Effector CD4-positive, alpha-beta T cell (primary cell): ENCODE measurements around the gene GSE1.

Experiments
- DNase-seq: peaks from one replicate; pipeline ENCODE4 v3.0.0-alpha.2; 2020

Gene GSE1

DNA sequence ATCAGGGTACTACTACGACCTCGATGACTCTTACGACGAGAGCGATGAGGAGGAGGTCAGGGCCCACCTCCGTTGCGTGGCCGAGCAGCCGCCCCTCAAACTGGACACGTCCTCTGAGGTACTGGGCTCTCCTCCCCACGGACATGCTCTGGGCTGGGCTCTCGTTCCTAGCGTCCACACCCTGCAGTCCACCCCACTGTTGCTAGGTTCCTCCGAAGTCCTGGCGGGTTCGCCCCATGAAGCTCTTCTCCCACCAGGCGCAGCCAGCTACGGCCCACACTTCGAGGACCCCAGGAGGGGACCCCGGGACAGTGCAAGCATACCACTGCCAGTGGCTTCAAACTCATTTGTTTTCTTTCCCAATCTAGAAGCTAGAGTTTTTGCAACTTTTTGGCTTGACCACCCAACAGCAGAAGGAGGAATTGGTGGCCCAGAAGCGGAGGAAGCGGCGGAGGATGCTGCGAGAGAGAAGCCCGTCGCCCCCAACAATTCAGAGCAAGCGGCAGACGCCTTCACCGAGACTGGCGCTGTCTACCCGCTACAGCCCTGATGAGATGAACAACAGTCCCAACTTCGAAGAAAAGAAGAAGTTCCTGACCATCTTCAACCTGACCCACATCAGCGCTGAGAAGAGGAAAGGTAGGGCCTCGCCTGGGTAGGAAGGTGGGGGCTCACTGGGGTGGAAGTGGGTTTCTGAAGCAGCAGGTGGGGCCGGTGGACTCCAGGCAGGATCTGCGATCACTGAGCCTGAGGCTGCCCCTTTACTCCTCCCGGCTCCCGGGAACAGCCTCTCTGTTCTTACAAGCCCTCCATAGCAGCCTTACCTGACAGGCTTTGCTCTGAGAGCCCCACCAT, 50.1 kb downstream of the GSE1 start:
- no peak for DNase-seq

DNA sequence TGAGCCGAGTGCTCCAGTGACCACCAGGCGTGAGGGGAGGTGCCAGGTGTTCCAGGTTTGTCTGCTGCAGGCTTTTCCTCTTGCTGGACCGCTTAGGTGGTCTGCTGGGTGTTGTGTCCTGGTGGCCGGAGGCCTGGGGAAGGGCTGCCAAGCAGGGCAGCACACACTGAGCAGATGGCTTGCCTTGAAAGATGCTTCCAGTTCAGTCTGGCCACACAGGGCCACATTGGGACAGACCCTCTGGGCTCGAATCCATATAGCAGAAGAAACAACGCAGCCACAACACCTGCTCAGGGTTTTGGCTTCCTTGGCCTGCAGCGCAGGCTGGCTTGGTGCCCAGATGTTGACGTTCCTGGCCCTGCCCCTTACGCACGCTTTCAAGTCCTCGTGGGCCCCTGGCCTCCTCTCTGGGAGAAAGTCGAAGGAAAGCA, 50.8 kb downstream of the GSE1 start:
- no peak for DNase-seq

DNA sequence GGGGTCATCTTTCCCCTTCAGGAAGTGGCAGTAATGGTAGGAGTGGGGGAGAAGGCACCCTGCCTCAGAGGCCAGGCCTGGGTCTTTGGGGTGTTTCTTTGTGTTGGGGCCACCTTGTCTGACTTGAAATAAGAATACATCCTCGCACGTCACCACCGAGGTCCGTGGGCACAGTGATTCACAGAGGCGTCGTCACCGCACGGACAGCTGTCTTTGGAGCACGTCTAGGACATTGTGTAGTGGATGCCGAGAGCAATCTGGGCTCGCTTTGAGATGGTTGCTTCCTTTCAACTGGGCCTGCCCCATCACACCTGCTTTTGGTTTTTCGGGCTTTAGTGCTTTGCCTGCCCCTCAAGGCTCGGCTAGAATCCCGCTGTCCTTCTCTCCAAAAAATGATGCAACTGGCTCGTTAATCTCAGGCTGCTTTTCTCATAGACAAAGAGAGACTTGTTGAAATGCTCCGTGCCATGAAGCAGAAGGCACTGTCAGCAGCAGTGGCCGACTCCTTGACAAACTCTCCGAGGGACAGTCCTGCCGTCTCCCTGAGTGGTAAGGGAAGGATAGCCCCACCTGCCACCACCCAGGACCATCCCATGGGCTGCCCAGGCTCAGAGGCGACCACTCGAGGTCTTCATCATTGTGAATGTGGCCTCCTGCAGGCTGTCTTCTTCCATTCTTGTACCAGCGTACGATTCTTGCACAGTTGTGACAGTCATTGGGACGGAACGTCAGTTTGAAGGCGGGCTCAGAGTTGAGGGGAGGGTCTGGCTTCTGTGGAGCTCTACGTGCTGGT, 51.7 kb downstream of the GSE1 start:
- no peak for DNase-seq

DNA sequence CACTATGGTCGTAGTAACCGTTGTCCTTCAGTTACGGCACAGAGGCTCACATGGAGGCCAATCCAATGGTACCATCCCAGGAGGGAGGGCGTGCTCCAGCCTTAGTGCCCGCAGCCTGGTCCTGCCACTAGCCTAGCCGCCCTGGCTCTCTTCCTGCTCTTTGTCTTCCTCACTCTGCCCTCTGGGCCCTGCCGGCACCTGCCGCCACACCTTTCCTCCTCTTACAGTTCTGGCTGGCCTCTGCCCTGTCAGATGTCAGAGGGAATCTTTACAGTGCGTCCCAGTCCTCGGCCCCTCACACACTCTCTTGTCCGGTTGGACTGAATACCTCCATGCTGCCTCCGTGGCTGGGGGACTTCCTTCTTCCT, 52.2 kb downstream of the GSE1 start:
- no peak for DNase-seq

DNA sequence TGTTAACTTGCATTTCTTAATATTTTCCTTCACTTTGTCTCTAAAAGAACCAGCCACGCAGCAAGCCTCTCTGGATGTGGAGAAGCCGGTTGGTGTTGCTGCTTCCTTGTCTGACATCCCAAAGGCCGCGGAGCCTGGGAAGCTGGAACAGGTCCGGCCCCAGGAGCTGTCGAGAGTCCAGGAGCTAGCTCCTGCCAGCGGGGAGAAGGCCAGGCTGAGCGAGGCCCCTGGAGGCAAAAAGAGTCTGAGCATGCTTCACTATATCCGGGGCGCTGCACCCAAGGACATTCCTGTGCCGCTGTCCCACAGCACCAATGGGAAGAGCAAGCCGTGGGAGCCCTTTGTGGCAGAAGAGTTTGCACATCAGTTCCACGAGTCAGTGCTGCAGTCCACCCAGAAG, 52.8 kb downstream of the GSE1 start:
- DNase-seq = no peak

DNA sequence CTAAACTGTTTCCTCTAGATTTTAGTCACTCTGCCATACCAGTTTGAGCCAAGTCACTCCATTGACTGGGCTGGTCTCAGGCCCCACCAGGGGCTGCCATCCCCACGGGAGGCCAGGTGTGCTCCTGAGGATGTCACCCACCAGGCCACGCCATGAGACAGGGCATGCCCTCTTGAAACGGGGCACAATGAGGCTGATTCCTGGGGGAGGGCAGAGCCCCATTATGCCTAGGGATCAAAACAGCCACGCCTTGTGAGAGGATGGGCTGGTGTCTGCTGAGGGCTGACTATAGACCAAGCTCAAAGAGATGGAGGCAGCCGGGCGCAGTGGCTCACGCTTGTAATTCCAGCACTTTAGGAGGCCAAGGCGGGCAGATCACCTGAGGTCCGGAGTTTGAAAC, 54.1 kb downstream of the GSE1 start:
- DNase-seq = no peak

DNA sequence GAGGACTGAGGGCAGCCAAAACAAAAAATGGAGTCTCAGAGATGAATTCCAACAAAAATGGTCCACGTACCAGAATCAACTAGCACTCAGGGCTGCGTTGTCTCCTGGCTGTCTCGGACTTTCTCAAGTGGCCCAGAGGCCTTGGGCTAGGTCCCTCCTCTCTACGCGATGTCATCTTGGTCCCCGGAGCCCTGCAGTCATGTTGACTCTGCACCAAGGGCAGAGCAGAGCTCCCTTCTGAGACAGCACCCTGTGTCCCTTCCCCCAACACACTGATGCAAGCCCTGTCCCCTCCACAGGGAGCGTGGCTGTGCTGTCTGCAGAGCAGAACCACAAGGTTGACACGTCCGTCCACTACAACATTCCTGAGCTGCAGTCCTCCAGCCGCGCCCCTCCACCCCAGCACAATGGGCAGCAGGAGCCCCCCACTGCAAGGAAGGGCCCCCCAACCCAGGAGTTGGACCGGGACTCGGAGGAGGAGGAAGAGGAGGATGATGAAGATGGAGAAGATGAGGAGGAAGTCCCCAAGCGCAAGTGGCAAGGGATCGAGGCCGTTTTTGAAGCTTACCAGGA, 54.8 kb downstream of the GSE1 start:
- DNase-seq = no peak

DNA sequence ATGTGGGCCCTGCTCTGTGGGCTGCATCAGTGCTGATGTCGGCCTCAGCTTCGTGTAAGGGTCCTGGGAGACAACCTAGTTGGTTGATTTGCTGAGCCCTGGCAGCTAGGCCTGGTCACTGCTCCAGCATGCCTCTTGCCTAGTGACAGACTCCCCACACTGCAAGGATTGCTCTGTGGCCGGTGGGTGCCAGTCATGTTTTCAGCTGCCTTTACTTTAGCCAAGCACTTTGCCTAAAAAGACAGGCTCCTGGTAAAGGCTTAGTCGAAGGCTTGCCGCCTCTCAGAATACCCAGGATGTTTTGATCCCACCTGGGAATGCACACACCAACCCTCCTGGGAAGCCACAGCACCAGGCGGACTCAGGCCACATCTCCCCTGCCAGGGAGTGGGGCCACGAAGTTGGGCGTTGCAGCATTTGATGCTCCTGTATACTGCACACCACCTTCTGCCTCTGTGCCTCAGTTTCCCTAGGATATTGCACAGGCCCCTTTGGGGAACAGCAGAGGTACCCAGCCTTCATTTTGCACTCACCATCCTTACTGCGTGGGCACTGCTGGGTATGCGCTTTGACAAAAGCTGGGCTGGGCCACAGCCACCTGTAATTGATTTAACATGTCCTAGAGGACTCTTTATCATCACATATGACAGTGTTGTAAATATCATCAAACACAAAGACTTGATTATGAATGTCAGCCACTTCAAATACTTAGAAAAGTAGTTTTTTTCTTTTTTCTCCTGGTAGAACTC, 55.7 kb downstream of the GSE1 start:
- DNase-seq = no peak

DNA sequence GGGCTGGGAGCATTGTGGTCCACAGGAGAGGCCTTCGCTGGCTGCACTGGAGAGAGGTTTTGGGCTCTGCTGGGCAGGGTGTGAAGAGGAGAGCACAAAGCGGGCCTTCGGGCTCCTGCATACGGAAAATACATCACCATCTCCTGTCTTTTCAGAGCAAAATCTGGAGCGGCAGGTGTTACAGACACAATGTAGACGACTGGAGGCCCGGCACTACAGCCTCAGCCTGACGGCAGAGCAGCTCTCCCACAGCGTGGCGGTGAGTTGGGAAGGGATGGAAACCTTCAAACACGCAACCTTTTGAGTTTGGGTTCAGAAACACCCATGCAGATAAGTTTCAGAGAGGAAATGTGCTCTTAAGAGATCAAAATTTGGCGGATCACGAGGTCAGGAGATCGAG, 57.7 kb downstream of the GSE1 start:
- no peak for DNase-seq

DNA sequence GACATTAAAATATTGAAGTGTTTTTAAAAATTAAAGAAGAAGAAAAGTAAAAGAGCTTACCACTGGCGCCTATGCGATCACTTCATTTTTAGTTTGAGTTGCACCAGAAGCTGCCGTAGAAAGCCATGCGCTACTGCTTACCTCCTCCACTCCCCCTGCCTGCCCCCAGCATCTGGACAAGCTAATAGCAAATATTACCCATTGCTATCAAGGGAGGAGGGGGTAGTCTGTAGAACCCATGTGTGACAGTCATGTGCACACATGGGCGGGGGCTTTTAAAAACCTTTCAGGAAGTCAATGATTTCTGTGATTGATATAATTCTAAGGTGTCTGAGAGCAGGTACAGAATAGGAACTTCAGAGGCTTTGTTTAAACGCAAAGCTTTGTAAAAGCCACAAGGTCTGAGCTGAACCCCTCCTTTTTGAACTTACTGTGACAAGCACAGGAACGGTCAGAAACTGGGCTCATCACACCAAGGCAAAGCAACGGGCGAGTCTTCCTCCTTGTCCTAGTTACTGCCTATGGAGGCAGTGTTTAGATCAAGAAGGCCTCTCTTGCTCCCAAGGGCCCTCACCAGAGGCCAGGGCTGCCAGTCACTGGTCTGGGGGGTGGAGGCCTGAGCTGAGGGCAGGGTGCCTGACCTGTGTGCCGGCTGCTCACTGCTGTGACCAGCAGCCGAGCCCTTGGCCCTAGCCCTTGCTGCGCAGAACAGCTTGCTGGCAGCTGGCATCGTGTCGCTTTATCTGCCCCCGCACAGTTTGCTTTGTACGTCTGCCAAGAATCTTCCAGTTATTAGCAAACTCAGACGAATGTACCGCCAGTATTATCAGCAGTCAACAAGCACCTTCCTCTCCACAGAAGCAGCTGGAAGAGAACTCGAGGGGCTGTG, 60.7 kb downstream of the GSE1 start:
- DNase-seq = no peak

DNA sequence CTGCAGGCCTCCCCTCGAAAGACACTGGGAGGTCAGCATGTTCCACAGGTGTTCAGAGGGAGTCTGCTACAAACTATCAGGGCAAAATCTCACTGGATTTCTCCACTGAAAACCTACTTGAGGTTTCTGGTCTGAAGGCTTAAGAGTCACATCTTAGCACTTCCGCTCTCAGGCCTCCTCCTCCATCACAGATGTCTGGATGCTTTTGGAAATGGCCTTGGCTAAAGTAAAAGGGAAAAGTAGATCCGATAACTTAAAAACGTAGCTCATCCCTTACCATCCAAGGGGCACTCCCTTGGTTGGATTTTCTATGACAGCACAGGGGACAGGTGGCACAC, 61.3 kb downstream of the GSE1 start:
- no peak for DNase-seq

DNA sequence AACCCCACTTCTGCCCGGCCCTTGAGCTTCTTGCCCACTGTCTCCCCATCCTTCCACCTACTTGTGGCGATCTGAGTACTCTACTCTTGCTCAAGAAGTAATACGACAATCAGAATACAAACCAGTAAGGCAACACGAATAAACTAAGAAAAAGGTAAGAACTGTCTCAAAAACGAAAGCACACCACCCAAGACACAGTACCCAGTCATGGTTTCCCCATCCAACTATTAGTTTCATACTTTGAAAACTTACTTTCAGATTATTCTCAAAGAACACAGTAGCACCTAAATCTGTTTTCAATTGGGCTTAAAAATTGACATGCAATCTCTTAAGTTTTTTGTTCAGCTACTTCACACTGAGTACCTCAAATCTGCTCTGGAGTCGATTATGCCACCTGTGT, 61.7 kb downstream of the GSE1 start:
- DNase-seq = no peak

DNA sequence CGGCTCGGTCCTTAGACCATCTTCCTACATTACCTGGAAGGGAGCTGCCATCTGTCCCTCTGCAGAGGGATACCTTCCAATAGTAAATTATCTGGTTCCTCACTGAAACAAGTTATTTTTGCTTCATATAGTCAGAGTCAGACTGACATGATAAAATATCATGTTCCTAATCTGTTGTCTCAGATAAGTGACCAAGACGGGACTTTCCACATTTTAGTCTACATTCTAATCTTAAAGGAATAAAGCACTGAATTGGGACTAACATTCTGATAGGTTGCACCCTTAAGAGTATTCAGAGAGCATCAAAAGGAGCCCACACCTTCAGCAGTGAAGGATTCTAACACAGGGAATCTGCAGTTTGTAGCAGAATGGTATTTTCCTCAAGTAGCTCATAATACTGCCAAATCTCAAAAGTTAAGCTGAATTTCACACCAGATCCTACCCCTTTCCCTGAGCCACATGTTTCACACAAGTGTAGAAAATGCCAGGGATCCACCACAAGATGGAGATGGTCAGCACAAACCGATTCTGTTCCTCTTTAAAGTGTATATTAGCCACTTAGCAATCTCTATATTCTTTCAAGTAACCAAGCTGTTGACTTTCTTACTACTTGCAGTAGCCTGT, 62.2 kb downstream of the GSE1 start:
- DNase-seq = no peak

DNA sequence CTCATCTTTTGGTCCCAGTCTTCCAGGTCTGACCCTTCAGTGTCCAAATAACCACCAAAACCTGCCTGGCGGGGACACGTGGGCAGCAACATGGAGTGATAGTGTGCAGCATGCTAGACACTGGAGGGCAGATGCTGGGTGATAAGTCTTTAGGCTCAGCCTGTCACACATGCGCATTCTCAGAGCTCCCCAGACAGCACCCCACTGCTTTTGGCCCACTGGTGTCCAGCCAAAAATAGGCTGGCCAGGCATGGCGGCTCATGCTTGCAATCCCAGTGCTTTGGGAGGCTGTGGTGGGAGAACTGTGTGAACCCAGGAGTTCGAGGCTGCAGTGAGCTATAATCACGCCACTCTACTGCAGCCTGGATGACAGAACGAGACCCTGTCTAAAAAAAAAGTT, 63.3 kb downstream of the GSE1 start:
- no peak for DNase-seq

DNA sequence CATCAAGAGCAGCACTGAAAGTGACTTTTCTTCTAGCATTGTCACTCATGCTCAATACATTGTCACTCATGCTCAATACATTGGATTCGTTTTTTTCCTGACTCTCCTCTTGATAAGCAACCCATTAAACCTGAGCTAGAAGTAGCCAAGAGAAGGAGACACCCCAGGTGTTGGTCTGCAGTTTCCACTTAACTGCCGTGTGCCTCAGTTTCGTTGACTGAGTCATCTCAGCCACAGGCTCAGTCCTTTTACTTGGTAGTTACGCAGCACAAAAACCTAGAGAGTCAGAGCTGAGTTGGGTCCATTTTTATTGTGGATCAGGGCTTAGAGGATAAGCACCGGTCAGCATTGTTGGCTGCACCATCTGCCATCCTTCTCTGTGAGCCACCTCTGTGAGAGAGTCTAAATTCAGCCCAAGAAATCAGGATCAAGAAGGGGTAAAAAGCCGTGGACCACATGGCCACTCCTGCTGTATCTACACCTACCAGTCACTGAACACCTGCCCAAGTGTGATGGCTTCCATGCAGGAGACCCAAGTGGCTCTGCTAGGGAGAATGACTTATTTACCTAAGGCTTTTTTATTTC, 64.4 kb downstream of the GSE1 start:
- no peak for DNase-seq

DNA sequence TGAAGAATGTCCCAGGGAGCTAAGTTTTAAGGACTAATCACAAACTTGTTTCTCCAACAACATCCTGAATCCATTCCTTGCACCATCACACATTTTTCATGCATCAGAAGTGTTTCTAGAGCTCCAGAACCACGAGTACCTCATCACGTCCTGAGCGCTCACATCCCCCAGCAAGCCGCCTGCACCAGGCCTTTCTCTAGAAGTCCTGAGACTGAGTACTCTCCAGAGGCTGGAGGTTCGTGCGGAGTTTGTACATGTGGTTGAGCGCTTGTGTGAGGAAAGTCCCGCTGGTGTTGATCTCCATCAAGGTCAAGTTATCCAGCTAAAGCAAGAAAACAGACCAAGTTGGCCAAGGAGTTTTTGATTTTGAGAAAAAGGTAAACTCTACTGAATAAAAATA, 64.9 kb downstream of the GSE1 start:
- DNase-seq = no peak

DNA sequence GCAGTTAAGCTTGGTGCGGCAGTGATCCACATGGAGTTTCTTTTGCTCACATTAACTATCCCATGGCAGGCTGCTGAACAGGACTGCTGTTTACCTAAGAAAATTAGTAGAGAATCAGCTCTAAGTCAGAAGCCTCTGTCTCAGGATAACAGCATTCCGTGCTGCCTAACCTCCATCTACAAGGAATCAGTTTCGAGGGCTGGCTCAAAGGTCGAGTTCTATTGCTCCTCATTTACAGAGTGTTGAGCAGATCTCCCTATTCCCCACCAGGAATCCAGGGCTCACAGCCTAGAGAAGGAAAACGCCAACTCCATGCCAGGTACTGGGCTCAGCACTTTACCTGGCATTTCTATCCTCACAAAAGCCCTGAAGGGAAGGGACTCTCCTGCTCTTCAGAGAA, 65.7 kb downstream of the GSE1 start:
- DNase-seq = no peak

DNA sequence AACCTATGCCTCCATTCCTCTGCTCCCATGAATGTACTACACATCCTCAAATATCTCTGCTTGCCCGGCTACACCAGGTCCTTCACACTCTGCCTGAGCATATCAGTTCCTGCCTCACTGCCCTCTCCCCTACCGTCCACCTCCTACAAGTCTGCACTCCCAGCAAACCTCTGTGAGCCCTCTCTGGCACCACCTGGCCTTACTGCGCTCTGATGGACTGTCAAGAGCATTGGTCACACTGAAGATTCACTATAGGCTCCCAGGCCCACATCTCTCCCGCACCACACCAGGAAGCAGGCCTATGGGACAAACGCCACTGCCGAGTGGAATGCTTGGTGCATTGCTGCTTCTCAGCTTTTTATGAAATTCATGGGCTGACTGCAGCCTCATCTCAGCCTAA, 66.7 kb downstream of the GSE1 start:
- no peak for DNase-seq

DNA sequence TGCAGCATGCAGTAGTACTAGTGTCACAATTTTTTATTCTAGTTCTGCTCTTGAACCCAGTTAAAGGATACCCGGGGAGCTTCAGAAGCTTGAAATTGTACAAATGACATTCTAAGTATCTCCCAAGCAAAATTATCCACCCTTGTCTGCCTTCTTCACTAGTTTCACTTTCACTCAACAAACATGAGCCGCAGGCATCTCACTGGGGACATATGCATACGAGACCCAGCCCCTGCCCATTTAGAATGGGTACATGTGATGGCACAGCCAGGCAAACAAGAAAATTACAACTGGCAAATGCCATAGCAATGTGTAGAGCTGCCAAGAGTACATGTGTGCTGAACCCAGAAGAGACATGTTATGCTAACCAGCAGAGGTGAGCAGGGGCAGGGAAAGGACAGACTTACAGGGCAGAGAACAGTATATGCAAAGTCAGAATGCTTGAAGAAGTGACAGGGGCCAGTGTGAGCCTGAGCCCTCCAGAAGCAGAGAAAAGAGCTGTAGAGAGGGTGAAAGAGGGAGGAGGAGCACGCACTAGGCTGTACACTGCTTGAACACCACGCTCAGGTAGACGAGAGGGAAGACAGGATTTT, 67.3 kb downstream of the GSE1 start:
- DNase-seq = no peak

DNA sequence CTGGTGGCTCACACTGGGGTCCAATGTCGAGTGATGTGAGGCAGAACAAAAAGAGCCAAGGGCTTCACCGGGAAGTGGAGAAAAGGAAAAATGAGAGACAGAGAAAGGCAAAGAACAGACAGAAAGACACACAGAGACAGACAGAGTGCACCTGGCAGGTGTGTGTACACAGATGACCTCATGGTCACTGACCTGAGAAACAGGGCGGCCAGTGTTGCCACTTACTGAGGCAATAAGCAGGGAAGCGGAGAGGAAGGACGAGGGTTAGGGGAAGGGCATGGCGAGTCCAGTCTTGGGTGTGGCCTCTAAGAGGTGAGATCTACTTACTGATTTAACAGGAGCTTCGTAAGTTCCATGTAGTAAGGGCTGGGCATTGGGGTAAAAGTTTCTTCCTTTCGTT, 68.1 kb downstream of the GSE1 start:
- DNase-seq = no peak

DNA sequence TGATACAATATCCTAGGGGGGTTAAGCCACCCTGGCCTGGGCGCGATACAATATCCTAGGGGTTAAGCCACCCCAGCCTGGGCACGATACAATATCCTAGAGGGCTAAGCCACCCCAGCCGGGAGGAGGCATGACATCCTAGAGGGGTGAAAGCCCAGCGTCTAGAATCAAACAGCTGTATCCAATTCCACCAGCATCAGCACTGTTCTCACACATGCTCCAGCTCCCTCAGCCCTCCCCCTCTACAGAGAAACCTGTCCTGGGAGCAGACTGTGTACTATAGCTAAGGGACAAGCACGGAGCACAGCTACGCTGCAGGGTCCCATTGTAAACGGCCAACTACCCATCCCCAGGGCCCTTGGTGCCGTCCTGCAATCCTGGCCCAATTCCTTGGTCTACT, 69.4 kb downstream of the GSE1 start:
- no peak for DNase-seq
